ENCODE results near the gene HPS1.
"Not testable (repeated sequence)": the region's sequence is repeated elsewhere in the genome, so short reads cannot be mapped to it uniquely, and the experiment has no call there.

The HPS1 gene

DNA sequence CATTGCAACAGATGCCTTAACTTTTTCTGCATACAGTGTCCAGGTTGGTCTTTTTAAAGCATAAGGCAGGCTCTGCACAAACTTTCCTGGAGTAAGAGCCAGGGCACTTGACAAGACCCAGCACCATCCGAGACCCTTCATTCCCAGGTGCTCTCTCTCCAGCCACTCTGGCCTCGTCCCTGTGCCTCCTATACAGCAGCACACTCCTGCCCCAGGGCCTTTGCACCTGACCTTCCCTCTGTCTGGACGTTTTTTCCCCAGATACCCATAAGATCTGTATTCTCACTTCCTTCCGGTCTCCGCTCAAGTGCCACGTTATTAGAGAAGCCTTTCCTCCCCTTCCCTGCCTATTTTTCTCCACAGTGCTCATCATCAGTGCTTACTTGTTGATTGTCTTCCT lies 57.3 kb downstream of the HPS1 start:
- no peak for DNase-seq (ENCODE audit: low read depth in 2 of 2)

DNA sequence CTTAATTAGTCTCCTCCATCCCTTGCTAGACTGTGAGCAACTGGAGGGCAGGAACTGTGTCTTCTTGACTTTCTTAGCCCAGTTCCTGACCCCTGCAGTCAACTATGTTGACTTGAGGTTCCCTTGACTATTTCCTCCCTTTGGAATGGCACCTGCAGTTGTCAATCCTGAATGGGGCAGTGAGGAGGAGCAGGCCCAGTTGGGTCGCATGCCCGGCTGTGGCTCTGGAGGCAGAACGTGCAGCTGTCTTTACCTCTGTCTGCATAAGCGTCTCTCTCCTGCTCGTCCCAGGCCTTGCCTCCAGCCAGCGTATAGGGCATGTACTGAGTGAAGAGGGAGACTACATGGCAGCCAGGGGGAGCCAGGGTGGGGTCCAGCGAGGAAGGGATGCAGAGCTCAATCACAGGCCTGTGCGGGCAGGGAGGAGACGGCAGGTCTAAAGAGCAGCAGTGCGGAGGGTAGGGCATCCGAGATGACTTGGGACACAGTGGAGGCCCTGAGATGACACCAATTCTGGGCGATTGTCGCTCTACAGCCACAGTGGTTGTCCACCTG lies 58.6 kb downstream of the HPS1 start:
- DNase-seq (ENCODE audit: low read depth in 2 of 2) = no peak

GRCh38 chr10:98384531-98385133 lies 62.1 kb downstream of the HPS1 start:
- DNase-seq (ENCODE audit: low read depth in 2 of 2) = no peak

GRCh38 chr10:98383869-98384268 lies 62.9 kb downstream of the HPS1 start:
- no peak for DNase-seq (ENCODE audit: low read depth in 2 of 2)

DNA sequence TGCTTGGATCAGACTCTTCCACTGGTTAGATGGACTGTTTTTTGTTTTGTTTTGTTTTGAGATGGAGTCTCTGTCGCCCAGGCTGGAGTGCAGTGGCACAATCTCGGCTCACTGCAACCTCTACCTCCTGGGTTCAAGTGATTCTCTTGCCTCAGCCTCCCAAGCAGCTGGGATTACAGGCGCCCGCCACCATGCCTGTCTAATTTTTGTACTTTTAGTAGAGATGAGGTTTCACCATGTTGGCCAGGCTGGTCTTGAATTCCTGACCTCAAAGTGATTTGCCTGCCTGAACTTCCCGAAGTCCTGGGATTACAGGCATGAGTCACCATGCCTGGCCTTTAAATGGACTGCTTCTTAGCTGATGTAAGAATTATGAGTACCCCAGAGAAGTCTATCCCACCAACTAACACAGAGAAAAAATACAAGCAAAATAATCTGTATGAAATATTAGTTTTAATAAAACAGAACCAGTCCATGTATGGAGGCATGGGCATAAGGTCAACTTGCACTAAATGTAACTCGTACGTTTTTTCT lies 63.5 kb downstream of the HPS1 start:
- not testable (repeated sequence) for DNase-seq (ENCODE audit: low read depth in 2 of 2)

DNA sequence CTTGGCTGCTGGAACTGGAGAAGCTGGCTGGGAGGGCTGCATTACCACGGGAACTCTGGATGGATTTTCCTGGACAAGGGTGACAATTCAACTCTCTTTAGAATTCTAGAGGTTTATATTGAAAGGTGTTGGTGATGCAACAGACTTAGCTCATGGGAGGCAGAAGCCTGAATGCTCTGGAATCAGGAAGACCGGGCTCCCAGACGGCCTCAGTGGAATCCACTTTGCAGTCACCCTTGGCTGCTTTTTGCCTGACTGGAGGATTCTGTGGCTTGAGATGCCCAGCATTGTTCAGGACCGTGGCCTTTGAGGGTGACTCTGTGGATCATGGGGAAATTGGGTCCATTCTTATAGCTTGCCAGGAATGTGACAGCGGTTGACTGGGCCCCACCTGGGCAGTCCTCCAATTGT lies 64.0 kb downstream of the HPS1 start:
- no peak for DNase-seq (ENCODE audit: low read depth in 2 of 2)

GRCh38 chr10:98380493-98381339 lies 66.0 kb downstream of the HPS1 start:
- DNase-seq (ENCODE audit: low read depth in 2 of 2) = no peak

DNA sequence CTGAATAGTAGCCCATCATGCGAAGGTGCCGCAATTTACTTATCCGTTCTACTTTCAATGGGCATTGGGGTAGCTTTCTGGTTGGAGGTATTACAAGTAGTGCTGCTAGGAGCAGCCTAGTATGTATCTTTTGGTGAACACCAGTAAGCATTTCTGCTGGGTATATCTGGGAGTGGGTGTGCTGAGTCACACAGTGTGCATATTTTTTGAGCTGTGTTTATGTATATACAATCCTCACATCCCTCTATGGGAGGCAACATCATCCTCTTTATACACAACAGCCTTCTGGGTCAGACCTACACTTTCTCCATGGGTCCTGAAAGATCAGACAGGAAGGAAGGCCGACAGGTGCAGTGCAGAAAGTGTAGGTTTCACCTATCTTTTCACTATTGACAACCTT lies 68.0 kb downstream of the HPS1 start:
- no peak for DNase-seq (ENCODE audit: low read depth in 2 of 2)

- no peak for DNase-seq (ENCODE audit: low read depth in 2 of 2)
Observed at GRCh38 chr10:98377536-98377935, 69.2 kb downstream of the HPS1 start.

DNA sequence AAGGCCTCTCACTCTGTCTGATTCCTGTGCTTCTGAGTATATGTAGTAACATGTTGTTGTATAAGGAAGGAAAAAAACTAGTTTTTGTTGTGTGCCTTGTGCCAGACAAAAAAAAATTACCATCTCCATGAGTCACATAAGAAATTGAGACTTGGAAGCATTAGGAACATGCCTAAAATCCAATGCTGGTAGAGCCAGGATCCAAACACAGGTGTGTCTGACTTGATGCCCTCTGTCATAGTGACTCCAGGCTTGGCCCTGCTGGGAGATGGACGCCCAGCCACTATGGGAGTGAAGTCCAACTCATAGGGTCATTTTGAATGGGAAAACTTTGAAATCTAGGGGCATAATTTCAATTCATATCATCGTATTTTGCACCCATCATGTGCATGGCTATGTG lies 69.7 kb downstream of the HPS1 start:
- DNase-seq (ENCODE audit: low read depth in 2 of 2) = no peak

GRCh38 chr10:98376485-98376884 lies 70.2 kb downstream of the HPS1 start:
- no peak for DNase-seq (ENCODE audit: low read depth in 2 of 2)

- no peak for DNase-seq (ENCODE audit: low read depth in 2 of 2)
Observed at GRCh38 chr10:98374217-98374985, 72.3 kb downstream of the HPS1 start.

DNA sequence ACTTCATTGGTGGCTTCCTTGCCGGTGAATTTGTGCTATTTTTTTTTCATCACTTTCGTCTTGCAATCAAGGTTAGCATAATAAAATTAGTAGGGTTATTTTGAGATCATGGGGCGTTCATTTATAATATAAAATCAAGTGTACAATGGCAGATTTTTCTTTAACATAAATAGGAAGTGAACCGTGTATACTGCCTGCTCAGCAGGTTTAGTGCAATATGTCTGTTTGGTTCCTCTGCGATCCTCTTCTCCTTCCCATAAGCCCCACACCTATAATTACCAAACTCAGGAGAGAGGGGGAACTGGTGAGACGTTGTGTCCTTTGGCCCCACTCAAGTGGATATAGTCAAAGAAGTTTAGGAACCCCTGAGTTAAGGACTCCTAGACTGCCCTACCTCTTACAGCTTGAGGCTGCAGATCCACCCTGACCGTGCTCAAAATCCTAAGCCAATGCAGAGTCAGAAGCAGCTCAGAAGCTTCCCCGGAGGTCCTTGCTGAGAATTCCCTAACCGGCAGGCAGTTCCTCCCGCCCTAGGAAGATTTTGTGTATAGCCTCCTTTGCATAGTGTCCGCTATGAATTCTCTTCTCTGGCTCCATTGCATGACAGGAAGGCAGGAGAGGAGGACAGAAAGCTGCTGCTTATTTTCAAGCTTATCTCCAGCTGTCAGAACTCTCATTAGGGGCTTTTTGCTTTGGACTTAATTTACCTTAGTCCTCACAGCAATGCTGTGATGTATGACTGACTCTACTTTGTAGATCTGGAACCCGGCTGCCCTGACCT lies 73.3 kb downstream of the HPS1 start:
- DNase-seq (ENCODE audit: low read depth in 2 of 2) = no peak

- no peak for DNase-seq (ENCODE audit: low read depth in 2 of 2)
Observed at GRCh38 chr10:98370831-98371820, 75.6 kb downstream of the HPS1 start.

- no peak for DNase-seq (ENCODE audit: low read depth in 2 of 2)
Observed at GRCh38 chr10:98369801-98370200, 76.9 kb downstream of the HPS1 start.

DNA sequence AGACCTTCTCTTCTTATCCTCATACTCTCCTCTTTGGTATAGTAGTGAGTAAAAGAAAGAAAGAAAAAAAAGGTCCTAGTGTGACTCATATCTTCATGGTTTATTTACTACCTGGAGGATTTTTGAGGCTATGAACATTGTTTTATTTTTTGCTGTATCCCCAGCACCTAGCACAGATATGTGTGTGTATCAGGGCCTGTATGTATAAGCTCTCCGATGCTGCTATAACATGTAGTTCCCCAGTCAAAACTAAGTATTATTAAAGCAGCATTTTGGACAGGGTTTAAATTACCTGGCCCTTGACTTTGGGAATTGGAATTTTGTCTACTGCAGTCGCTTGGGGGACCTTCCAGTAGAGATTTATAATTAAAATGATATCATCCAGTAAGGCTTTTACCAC lies 78.1 kb downstream of the HPS1 start:
- no peak for DNase-seq (ENCODE audit: low read depth in 2 of 2)

DNA sequence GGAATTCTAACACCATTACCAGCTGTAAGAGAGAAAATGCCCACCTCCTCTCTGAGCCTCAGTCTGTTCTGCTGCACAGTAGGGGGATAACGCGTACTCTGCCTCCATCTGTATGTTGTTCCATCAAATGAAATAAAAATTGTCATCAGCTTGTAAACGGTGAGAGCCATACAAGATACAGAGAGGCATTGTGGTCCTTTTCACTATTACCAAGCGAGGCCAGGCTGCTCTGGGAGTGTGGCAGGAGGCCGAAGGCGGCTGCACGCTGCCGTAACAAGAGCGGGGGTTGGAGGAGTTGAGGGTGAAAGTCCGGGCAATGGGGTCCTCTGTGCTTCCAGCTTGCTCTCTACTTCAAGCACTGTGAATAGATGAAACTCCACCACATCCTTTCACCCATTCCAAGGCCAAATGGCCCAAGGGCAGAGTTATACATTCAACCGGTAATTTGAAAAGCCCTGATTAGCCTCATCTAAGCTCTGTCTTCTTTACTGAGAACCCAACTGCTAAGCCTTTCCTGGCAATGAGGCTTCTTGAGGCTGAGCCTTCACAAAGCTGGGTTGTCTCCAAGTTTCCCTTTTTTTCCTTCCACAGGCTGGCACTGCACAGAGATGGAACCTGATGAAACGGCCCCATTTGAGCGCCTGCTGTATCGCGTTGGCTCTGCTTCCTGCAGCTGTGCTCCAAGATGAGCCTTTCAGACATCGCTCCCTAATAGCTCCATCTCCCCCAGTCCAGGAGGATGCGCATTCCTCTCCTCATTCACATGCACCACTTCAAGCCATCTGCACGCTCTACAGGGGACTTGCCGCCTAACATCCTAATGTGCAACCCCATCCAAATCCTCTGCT lies 78.9 kb downstream of the HPS1 start:
- no peak for DNase-seq (ENCODE audit: low read depth in 2 of 2)

Measured in activated CD8-positive, alpha-beta memory T cell treated with anti-CD3 and anti-CD28 coated beads for 4 hours (primary cell).